ENCODE data around the gene UBR2.
"Not testable (repeated sequence)": the region's sequence is repeated elsewhere in the genome, so short reads cannot be mapped to it uniquely, and the experiment has no call there.

Gene UBR2

GRCh38 chr6:42664718-42665117 lies 100.9 kb downstream of the UBR2 start:
- no peak for DNase-seq (ENCODE audit: extremely low read depth, insufficient read length)
- no peaks in the 10 kb centered on the region for H3K27me3 ChIP-seq (replicated peaks; ENCODE audit: control insufficient read depth, insufficient read depth, low read length)
- H3K36me3 ChIP-seq (ENCODE audit: control insufficient read depth, insufficient read depth, low read length) = peaks cover 11% of the 10 kb centered on the region
- no peak overlapping the region for H3K4me3 ChIP-seq (replicated peaks; ENCODE audit: low read depth, low read length)
- no peak for TF ChIP-seq CTCF (IDR thresholded peaks at IDR 0.05; ENCODE audit: insufficient read depth, low read length, poor library complexity, severe bottlenecking)

- not testable (repeated sequence) for H3K4me3 ChIP-seq (replicated peaks; ENCODE audit: low read depth, low read length); H3K27me3 ChIP-seq (replicated peaks; ENCODE audit: control insufficient read depth, insufficient read depth, low read length); DNase-seq (ENCODE audit: extremely low read depth, insufficient read length)
- H3K36me3 ChIP-seq (ENCODE audit: control insufficient read depth, insufficient read depth, low read length) = peaks cover 12% of the 10 kb centered on the region
Observed at GRCh38 chr6:42674368-42674767, 110.5 kb downstream of the UBR2 start.

- no peak overlapping the region for H3K4me3 ChIP-seq (replicated peaks; ENCODE audit: low read depth, low read length)
- H3K27me3 ChIP-seq (replicated peaks; ENCODE audit: control insufficient read depth, insufficient read depth, low read length) = no peaks in the 10 kb centered on the region
- no peak for DNase-seq (ENCODE audit: extremely low read depth, insufficient read length)
- no peak for TF ChIP-seq CTCF (IDR thresholded peaks at IDR 0.05; ENCODE audit: insufficient read depth, low read length, poor library complexity, severe bottlenecking)
- H3K36me3 ChIP-seq (ENCODE audit: control insufficient read depth, insufficient read depth, low read length) = peaks cover 9% of the 10 kb centered on the region
Observed at GRCh38 chr6:42674780-42675179, 111.0 kb downstream of the UBR2 start.

GRCh38 chr6:42679358-42679757 lies 115.5 kb downstream of the UBR2 start:
- Histone ChIP-seq H3K4me3 (replicated peaks; ENCODE audit: low read depth, low read length) (no peak overlapping the region), H3K27me3 (replicated peaks; ENCODE audit: control insufficient read depth, insufficient read depth, low read length) (no peaks in the 10 kb centered on the region), H3K36me3 (ENCODE audit: control insufficient read depth, insufficient read depth, low read length) (peaks cover 4% of the 10 kb centered on the region)
- TF ChIP-seq CTCF (IDR thresholded peaks at IDR 0.05; ENCODE audit: insufficient read depth, low read length, poor library complexity, severe bottlenecking) = no peak
- DNase-seq (ENCODE audit: extremely low read depth, insufficient read length) = no peak

- DNase-seq (ENCODE audit: extremely low read depth, insufficient read length) = no peak
- Histone ChIP-seq H3K4me3 (replicated peaks; ENCODE audit: low read depth, low read length) (no peak overlapping the region), H3K36me3 (ENCODE audit: control insufficient read depth, insufficient read depth, low read length) (peaks cover 12% of the 10 kb centered on the region), H3K27me3 (replicated peaks; ENCODE audit: control insufficient read depth, insufficient read depth, low read length) (no peaks in the 10 kb centered on the region)
- no peak for TF ChIP-seq CTCF (IDR thresholded peaks at IDR 0.05; ENCODE audit: insufficient read depth, low read length, poor library complexity, severe bottlenecking)
Observed at GRCh38 chr6:42688281-42688680, 124.5 kb downstream of the UBR2 start.

GRCh38 chr6:42689371-42689770 lies 125.5 kb downstream of the UBR2 start:
- DNase-seq (ENCODE audit: extremely low read depth, insufficient read length) = no peak
- H3K4me3 ChIP-seq (replicated peaks; ENCODE audit: low read depth, low read length) = no peak overlapping the region

More at GRCh38 chr6:42689371-42689770, 125.5 kb downstream of the UBR2 start:
- no peak for TF ChIP-seq CTCF (IDR thresholded peaks at IDR 0.05; ENCODE audit: insufficient read depth, low read length, poor library complexity, severe bottlenecking)
- Histone ChIP-seq H3K27me3 (replicated peaks; ENCODE audit: control insufficient read depth, insufficient read depth, low read length) (no peaks in the 10 kb centered on the region), H3K36me3 (ENCODE audit: control insufficient read depth, insufficient read depth, low read length) (peaks cover 12% of the 10 kb centered on the region)

All from GM06990 (cell line).